GM12874 (cell line): ENCODE results near the gene LRGUK.

Source experiments
- CTCF ChIP-seq: IDR thresholded peaks from 2 replicates; pipeline ENCODE4 v1.5.1; 2011; ENCODE audit warnings: low read depth, mild to moderate bottlenecking, control low read depth, low read length, moderate library complexity; ENCODE audit not compliant: insufficient read depth

The LRGUK gene

GRCh38 chr7:134179036-134180011, 52.2 kb downstream of the LRGUK start:
- TF ChIP-seq CTCF = no peak

DNA sequence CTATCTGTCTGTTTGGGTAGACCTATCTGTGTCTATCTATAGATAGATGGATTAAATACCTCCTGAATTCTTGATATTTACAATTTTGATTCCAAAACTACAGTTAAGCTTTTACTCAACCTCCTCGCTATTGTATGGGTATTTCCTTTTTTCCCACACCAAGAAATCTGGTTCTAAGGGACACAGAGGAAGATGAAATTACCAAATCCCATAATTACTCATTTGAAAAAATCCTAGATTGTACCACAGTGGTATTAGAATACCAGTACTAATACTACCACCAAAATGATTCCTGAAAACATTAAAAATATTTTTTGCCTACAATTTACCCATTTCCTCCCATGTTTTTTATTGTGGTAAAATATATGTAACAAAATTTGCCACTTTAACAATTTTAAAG, 53.2 kb downstream of the LRGUK start:
- no peak for TF ChIP-seq CTCF

- TF ChIP-seq CTCF = no peak
Observed at GRCh38 chr7:134182078-134182477, 54.9 kb downstream of the LRGUK start.

GRCh38 chr7:134184767-134185166, 57.6 kb downstream of the LRGUK start:
- TF ChIP-seq CTCF = no peak

GRCh38 chr7:134186027-134186426, 58.9 kb downstream of the LRGUK start:
- no peak for TF ChIP-seq CTCF

DNA sequence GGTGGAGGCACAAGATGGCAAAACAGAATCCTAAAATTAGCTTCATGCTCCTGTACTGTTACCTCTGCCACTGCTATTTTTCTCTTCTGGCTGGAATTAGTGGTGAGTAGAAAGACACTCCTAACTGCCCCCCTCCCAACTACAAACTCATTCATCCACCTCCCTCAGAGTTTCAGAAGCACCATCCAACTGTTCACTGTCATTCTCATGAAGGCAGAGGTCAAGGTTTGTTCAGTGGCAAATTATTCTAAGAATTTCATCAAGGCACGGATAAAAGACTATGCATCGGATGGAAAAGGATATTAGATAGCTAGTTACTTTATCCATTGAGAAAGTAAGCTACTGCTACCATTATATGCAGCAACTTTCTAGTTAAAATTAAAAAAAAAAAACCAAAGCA, 59.7 kb downstream of the LRGUK start:
- no peak for TF ChIP-seq CTCF

DNA sequence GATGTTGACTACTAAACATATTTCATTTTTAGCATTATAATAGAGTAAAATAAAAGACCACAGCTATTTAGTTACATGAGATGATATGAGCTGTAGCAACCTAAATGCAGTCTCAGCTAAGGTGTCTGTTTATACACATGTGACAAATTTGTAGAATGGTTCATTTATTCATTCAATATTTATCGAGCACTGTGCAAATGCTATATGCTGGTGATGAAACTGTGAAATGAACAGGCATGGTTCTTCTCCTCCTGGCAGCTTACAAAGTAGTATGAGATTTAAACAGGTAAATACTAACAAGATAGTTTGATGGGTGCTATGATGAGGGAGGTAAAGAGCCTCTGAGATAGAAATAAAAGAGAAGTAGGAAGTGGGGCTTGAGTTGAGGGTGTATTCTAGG, 60.8 kb downstream of the LRGUK start:
- TF ChIP-seq CTCF = no peak
